Glutamatergic neuron (in vitro differentiated cells): ENCODE results near the gene ZNF396. TPM values are rescaled to one million over a fixed set of nuclear protein-coding genes. Genes with fewer than 3 reads are reported as not detected.

Experiments used
- DNase-seq: peaks from one replicate; pipeline ENCODE4 v3.0.0; 2022
- H3K27ac Mint-ChIP-seq: one replicate; pipeline ENCODE4 v1.8.0; 2020; ENCODE audit warnings: mild to moderate bottlenecking, mixed read lengths, inconsistent platforms; ENCODE audit not compliant: unreplicated experiment
- H3K27me3 Mint-ChIP-seq: one replicate; pipeline ENCODE4 v1.8.0; 2020; ENCODE audit warnings: mild to moderate bottlenecking, moderate library complexity, mixed read lengths, inconsistent platforms; ENCODE audit not compliant: unreplicated experiment
- H3K36me3 Mint-ChIP-seq: one replicate; pipeline ENCODE4 v1.8.0; 2020; ENCODE audit warnings: mild to moderate bottlenecking, mixed read lengths, inconsistent platforms; ENCODE audit not compliant: unreplicated experiment
- H3K4me1 Mint-ChIP-seq: one replicate; pipeline ENCODE4 v1.8.0; 2020; ENCODE audit warnings: mild to moderate bottlenecking, low read depth, mixed read lengths, inconsistent platforms; ENCODE audit not compliant: unreplicated experiment
- H3K4me3 Mint-ChIP-seq: one replicate; pipeline ENCODE4 v1.8.0; 2020; ENCODE audit warnings: mild to moderate bottlenecking, mixed read lengths, inconsistent platforms; ENCODE audit not compliant: unreplicated experiment
- H3K9me3 Mint-ChIP-seq: one replicate; pipeline ENCODE4 v1.8.0; 2020; ENCODE audit warnings: mild to moderate bottlenecking, moderate library complexity, mixed read lengths, inconsistent platforms; ENCODE audit not compliant: unreplicated experiment
- total RNA-seq: library from RNA; stranded (reverse); fragmentation: NEBNext Ultra II Directional; extraction: Animal tissue kit (Norgen Biotek cat#: 25700); gene quantifications from one replicate; pipeline ENCODE4 v1.2.1, GENCODE V29; 2021; ENCODE audit not compliant: unreplicated experiment
- TF ChIP-seq, protein P1 (sequence below): fragments of 200-600 bp; sonication (generic); IDR thresholded peaks from one replicate; pipeline ENCODE4 v1.5.0; 2021; ENCODE audit not compliant: partially characterized antibody, unreplicated experiment

ZNF396 gene
- total RNA-seq, 1 donor from 2014 or later = 2.1 TPM

DNA sequence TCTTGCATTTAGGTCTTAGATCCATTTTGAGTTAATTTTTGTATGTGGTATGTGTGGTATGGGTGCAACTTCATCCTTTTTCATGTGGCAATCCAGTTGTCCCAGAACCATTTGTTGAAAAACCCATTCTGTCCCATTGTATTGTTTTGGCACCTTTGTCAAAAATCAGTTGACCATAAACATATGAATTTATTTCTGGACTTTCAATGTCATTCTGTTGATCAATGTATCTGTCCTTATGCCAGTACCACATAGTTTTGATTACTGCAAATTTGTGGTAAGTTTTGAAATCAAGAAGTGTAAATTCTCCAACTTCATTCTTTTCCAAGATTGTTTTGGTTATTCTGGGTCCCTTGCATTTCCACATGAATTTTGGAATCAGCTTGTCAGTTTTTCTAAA is 16.6 kb upstream of the ZNF396 start:
- Mint-ChIP-seq H3K27ac (no peak overlapping the region), H3K36me3 (no peaks in the 10 kb centered on the region), H3K9me3 (no peaks in the 10 kb centered on the region), H3K4me3 (no peak overlapping the region), H3K27me3 (no peaks in the 10 kb centered on the region), H3K4me1 (no peaks in the 10 kb centered on the region)
- no peak for DNase-seq
- TF ChIP-seq, protein P1, sequence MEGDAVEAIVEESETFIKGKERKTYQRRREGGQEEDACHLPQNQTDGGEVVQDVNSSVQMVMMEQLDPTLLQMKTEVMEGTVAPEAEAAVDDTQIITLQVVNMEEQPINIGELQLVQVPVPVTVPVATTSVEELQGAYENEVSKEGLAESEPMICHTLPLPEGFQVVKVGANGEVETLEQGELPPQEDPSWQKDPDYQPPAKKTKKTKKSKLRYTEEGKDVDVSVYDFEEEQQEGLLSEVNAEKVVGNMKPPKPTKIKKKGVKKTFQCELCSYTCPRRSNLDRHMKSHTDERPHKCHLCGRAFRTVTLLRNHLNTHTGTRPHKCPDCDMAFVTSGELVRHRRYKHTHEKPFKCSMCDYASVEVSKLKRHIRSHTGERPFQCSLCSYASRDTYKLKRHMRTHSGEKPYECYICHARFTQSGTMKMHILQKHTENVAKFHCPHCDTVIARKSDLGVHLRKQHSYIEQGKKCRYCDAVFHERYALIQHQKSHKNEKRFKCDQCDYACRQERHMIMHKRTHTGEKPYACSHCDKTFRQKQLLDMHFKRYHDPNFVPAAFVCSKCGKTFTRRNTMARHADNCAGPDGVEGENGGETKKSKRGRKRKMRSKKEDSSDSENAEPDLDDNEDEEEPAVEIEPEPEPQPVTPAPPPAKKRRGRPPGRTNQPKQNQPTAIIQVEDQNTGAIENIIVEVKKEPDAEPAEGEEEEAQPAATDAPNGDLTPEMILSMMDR = no peak

DNA sequence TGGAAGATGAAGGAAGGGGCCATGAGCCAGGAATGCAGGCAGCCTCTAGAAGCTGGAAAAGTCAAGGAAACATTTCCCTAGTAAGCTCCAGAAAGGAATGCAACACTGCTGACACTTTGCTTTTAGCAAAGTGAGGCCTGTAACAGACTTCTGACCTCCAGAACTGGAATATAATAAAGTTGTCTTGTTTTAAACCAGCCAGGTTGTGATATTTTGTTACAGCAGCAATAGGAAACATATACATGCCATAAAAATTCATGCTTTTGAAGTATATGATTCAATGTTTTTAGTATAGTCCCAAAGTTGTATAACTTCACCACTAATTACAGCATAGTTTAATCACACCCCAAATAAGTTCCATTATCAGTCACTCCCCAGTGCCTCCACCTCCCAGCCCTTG is 15.2 kb upstream of the ZNF396 start:
- DNase-seq = no peak
- no peaks in the 10 kb centered on the region for H3K9me3 Mint-ChIP-seq
- no peaks in the 10 kb centered on the region for H3K36me3 Mint-ChIP-seq

DNA sequence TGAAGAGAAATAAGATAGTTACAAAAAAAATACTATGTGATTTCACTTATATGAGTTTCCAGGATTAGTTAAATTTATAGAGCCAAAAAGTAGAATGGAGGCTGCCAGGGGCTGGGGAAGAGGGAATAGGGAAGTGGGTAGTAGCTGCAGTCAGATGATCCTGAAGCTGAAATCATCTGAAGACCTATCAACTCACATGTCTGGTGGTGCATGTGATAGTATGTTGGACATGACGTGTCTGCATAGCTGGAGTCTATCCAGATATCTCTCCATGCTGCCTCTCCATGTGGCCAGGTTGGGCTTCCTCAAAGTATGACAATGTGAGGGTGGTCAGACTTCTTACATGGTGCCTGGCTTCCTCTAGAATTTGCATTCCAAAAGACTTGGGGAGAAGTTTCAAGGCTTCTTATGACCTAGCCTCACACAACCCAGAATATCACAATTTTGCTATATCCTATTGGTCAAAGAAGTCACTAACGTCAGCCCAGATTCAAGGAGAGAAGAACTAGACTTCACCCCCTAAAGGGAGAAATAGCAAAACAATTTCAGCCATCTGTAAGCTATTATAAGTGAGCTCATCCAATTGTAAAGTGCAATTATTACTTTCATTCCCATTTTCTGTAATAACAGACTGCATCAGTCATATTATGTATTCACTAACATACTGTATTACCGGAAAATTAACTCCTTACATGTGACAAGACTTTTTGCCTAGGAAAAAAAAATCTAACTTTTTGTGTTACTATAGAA is 14.0 kb upstream of the ZNF396 start:
- Mint-ChIP-seq H3K4me1 (no peaks in the 10 kb centered on the region), H3K27ac (no peak overlapping the region), H3K27me3 (no peaks in the 10 kb centered on the region), H3K36me3 (no peaks in the 10 kb centered on the region), H3K9me3 (no peaks in the 10 kb centered on the region), H3K4me3 (no peak overlapping the region)
- TF ChIP-seq, protein P1 = no peak
- DNase-seq = no peak

More for the DNA sequence above, 15.2 kb upstream of the ZNF396 start:
- TF ChIP-seq, protein P1 = no peak
- Mint-ChIP-seq H3K27me3 (no peaks in the 10 kb centered on the region), H3K4me3 (no peak overlapping the region), H3K4me1 (no peaks in the 10 kb centered on the region), H3K27ac (no peak overlapping the region)

DNA sequence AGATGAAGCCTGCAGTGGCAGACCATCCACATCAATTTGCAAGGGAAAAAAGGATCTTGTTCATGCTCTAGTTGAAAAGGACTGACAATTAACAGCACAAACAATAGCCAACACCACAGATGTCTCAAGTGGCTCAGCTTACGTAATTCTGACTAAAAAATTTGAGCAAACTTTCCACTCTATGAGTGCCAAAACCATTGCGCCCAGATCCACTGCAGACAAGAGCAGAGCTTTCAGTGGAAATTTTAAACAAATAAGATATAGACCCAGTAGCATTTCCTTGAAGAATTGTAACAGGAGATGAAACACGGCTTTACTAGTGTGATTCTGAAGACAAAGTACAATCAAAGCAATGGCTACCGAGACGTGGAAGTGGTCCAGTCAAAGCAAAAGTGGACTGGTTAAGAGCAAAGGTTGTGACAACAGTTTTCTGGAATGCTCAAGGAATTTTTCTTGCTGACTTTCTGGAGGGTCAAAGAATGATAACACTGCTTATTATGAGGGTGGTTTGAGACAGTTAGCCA is 12.0 kb upstream of the ZNF396 start:
- H3K9me3 Mint-ChIP-seq = no peaks in the 10 kb centered on the region
- TF ChIP-seq, protein P1 = no peak
- no peaks in the 10 kb centered on the region for H3K27me3 Mint-ChIP-seq
- H3K27ac Mint-ChIP-seq = no peak overlapping the region
- DNase-seq = no peak
- H3K36me3 Mint-ChIP-seq = no peaks in the 10 kb centered on the region
- H3K4me1 Mint-ChIP-seq = no peaks in the 10 kb centered on the region
- no peak overlapping the region for H3K4me3 Mint-ChIP-seq

DNA sequence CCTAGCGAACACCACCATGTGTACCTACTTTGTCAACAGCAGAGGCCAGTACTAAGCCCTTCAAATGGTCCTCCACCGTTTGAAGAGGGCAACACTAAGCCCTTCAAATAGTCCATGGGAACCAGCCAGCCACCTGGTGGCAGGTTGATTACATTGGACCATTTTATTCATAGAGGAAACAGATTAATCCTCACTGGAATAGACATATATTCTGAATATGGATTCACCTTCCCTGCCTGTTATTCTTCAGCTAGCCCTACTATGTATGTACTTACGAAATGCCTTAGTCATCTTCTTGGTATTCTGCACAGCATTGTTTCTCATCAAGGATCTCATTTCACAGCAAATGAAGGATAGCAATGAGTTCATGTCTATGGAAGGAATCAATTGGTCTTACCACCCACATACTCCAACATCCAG is 10.0 kb upstream of the ZNF396 start:
- no peak overlapping the region for H3K27ac Mint-ChIP-seq
- no peaks in the 10 kb centered on the region for H3K27me3 Mint-ChIP-seq
- no peaks in the 10 kb centered on the region for H3K36me3 Mint-ChIP-seq
- TF ChIP-seq, protein P1 = no peak
- H3K4me3 Mint-ChIP-seq = no peak overlapping the region
- H3K9me3 Mint-ChIP-seq = no peaks in the 10 kb centered on the region
- H3K4me1 Mint-ChIP-seq = no peaks in the 10 kb centered on the region
- no peak for DNase-seq
